Thyroid gland (tissue), 4 donors: ENCODE data around the gene TEDC1.

Experiments used
- POLR2A ChIP-seq, 2 donors: fragments of 450-650 bp; IDR thresholded peaks; one replicate each; pipeline ENCODE4 v1.6.1; 2017; ENCODE audit warnings: antibody characterized with exemption in 2 of 2, mild to moderate bottlenecking in 2 of 2, moderate library complexity in 1 of 2
- TF ChIP-seq, protein P1 (sequence below), 6 experiments: fragments of 200-600 bp in 3 of 6; fragments of 450-650 bp in 3 of 6; sonication (generic) in 3 of 6; IDR thresholded peaks; one replicate each; pipeline ENCODE4 v1.5.1; 2016 to 2019; ENCODE audit warnings: antibody characterized with exemption in 6 of 6, mild to moderate bottlenecking in 2 of 6, inconsistent platforms in 1 of 6, moderate library complexity in 1 of 6

DNA sequence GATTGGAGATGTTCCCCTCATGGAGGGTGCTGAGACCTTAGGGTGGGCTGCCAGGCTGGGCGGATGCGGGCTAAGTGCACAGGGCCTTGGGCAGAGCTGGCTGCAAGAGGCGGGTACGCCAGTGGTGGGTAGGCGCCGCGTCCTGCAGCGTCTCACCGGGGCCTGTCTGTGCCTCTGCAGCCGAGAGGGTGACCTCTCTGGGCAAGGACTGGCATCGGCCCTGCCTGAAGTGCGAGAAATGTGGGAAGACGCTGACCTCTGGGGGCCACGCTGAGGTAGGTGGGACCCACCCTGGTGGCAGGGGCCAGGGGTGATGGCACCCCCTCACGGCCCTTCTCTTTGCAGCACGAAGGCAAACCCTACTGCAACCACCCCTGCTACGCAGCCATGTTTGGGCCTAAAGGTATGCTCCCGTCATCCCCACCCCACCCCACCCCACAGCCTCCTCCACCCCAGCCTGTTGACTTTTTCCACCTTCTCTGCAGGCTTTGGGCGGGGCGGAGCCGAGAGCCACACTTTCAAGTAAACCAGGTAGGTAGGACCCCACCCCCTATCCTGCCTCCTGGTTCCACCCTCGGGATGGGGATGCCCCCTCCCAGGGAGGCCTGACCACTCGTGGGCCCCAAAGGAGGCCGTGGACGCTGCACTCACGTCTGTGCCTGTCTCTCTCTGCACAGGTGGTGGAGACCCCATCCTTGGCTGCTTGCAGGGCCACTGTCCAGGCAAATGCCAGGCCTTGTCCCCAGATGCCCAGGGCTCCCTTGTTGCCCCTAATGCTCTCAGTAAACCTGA is 2.9 kb upstream of the TEDC1 start:
- TF ChIP-seq, protein P1, sequence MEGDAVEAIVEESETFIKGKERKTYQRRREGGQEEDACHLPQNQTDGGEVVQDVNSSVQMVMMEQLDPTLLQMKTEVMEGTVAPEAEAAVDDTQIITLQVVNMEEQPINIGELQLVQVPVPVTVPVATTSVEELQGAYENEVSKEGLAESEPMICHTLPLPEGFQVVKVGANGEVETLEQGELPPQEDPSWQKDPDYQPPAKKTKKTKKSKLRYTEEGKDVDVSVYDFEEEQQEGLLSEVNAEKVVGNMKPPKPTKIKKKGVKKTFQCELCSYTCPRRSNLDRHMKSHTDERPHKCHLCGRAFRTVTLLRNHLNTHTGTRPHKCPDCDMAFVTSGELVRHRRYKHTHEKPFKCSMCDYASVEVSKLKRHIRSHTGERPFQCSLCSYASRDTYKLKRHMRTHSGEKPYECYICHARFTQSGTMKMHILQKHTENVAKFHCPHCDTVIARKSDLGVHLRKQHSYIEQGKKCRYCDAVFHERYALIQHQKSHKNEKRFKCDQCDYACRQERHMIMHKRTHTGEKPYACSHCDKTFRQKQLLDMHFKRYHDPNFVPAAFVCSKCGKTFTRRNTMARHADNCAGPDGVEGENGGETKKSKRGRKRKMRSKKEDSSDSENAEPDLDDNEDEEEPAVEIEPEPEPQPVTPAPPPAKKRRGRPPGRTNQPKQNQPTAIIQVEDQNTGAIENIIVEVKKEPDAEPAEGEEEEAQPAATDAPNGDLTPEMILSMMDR (IDR thresholded peaks at IDR 0.05): no peak
- no peak for TF ChIP-seq POLR2A (IDR thresholded peaks at IDR 0.05)
